NCI-H1105 treated with DMSO at 0.1 percent for 48 hours (cell line): ENCODE data around the gene THEM5.

Experiments used
- DNase-seq: peaks from one replicate; lab custom pipeline; 2025; lab: John Stamatoyannopoulos, UW

THEM5 gene

DNA sequence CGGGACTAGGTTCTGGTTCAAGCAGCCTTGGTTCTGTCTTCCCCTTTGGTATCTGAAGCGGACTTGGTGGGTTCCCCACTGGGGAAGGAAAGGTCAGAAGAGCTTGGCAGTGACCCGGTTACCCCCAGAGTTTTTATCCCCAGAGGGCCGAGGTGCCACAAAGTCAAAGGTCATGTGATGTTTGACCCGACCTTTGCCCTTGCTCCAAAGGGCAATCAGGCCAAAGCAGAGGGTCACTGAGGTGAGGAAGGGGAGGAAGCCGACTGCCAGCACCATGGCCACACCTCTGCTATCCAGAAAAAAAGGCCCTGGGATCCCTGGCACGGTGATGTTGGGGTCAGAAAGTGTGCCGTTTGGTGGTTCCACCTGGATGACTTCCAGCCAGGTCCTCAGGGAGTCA is 52.7 kb downstream of the THEM5 start:
- no peak for DNase-seq

DNA sequence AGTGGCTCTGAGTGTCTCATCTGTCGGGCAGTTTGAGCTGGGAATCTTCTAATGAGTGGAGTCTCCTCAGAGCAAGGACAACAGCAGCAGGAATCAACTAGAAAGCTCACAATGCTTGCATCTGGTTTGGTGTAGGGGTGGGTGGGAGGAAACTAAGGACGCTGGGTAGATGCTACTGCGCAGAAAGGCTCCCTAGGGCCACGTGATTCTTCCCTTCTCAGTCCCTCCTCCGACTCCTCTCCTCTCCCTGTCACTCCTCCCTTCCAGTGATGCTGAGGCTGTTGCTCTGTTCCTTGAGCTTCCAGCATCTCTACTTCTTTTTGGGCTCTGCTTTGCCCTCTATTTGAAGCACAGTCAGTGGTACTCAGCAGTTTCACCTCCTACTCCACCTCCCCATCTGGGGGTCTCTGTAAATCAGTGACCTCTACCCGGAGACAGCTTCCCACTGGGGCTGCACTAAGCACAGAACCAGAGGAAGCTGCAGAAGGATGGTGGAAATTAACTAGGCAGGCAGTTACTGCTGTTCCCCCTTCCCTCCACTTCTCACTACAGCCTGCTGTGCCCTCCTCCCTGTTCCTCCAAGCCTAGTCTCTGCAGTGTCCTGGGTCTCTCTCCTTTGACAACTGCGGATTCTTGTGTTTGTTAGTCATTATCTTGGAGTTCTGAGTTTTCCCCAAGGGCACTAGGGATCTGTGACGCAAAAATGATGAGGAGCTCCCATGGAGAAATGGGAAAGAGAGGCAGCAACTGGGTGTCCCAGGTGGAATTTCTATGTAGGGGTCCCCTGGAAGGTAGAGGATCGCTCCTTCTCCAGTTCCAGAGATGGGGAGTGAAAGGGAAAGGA is 54.1 kb downstream of the THEM5 start:
- no peak for DNase-seq

DNA sequence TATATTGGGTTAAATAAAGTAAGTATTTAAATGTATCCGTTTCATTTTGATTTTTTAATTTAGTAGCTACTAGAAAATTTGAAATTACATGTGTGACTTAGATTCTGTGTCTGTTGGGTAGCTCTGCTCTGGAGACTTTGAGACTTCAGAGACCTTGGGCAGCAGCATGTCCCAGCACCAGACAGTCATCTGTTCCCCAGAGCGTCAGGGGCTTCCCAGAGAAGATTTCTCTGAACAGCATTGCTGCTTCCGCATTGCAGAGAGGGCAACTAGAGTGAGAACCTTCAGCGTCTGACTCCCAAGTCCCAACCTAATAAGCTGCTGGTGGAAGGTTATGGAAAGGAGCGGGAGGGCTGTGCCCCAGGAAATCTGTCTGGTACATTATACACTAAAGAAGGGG is 54.9 kb downstream of the THEM5 start:
- DNase-seq, result no peak
